ENCODE results near the gene ZBTB17.

The ZBTB17 gene

GRCh38 chr1:15975805-15976680 lies at the start of gene ZBTB17:
Gene ZBTB17 (minus strand): TSS chr1:15976101. CDS start chr1:15948495, 27,606 bp downstream.
- no peaks in the 10 kb centered on the region for H3K9me3 ChIP-seq (ENCODE audit: insufficient read depth, low read depth, low read length)
- H3K79me2 ChIP-seq (ENCODE audit: insufficient read depth, low read length): peaks cover 40% of the 10 kb centered on the region
- H4K20me1 ChIP-seq (ENCODE audit: insufficient read depth, low read length, poor library complexity, severe bottlenecking): peaks cover 18% of the 10 kb centered on the region
- no peaks in the 10 kb centered on the region for H3F3A ChIP-seq (ENCODE audit: low read depth)
- no peaks in the 10 kb centered on the region for H3K27me3 ChIP-seq (ENCODE audit: insufficient read depth, low read length, poor library complexity, severe bottlenecking)
- H3K9ac ChIP-seq (ENCODE audit: low read depth, low read length, poor library complexity, severe bottlenecking): peak within 1 kb of the TSS; percentile 83
- peak within 1 kb of the TSS; percentile 84 for H3K4me3 ChIP-seq (ENCODE audit: low read length, poor library complexity, severe bottlenecking)
- peak within 1 kb of the TSS; percentile 96 for H3K4me2 ChIP-seq (ENCODE audit: low read depth, low read length, poor library complexity, severe bottlenecking)
- peaks cover 21% of the 10 kb centered on the region for H3K4me1 ChIP-seq (ENCODE audit: insufficient read depth, low read length, poor library complexity, severe bottlenecking)
- H3K9me2 ChIP-seq (replicated peaks; ENCODE audit: low read depth, low read length): no peaks in the 10 kb centered on the region
- TF ChIP-seq EZH2phosphoT487 (IDR thresholded peaks at IDR 0.05; ENCODE audit: borderline replicate concordance) (no peak), CTCF (conservative IDR thresholded peaks at IDR 0.05; ENCODE audit: low read length) (no peak)
- peaks cover 10% of the 10 kb centered on the region; the same call in 1 of the 2 replicates for H3K36me3 ChIP-seq (ENCODE audit: insufficient read depth, low read length)
- H2AFZ ChIP-seq (ENCODE audit: low read length): peak within 1 kb of the TSS; percentile 86

- H3K4me2 ChIP-seq (ENCODE audit: low read depth, low read length, poor library complexity, severe bottlenecking): no peak overlapping the region
- TF ChIP-seq EZH2phosphoT487 (IDR thresholded peaks at IDR 0.05; ENCODE audit: borderline replicate concordance): no peak
- H3F3A ChIP-seq (ENCODE audit: low read depth): no peaks in the 10 kb centered on the region
- no peak overlapping the region for H3K9ac ChIP-seq (ENCODE audit: low read depth, low read length, poor library complexity, severe bottlenecking)
- H3K4me3 ChIP-seq (ENCODE audit: low read length, poor library complexity, severe bottlenecking): no peak overlapping the region
- H3K9me3 ChIP-seq (ENCODE audit: insufficient read depth, low read depth, low read length): no peaks in the 10 kb centered on the region
- H3K4me1 ChIP-seq (ENCODE audit: insufficient read depth, low read length, poor library complexity, severe bottlenecking): no peaks in the 10 kb centered on the region
- H2AFZ ChIP-seq (ENCODE audit: low read length): no peak overlapping the region
- no peaks in the 10 kb centered on the region for H3K79me2 ChIP-seq (ENCODE audit: insufficient read depth, low read length)
- no peaks in the 10 kb centered on the region for H3K27me3 ChIP-seq (ENCODE audit: insufficient read depth, low read length, poor library complexity, severe bottlenecking)
- H4K20me1 ChIP-seq (ENCODE audit: insufficient read depth, low read length, poor library complexity, severe bottlenecking): no peaks in the 10 kb centered on the region
- H3K36me3 ChIP-seq (ENCODE audit: insufficient read depth, low read length): no peaks in the 10 kb centered on the region
- no peaks in the 10 kb centered on the region for H3K9me2 ChIP-seq (replicated peaks; ENCODE audit: low read depth, low read length)
Observed at GRCh38 chr1:16023050-16023653, 47.3 kb upstream of the ZBTB17 start.

GRCh38 chr1:16022393-16022792 lies 46.5 kb upstream of the ZBTB17 start:
- no peaks in the 10 kb centered on the region for H3K27me3 ChIP-seq (ENCODE audit: insufficient read depth, low read length, poor library complexity, severe bottlenecking)
- no peaks in the 10 kb centered on the region for H3F3A ChIP-seq (ENCODE audit: low read depth)
- no peaks in the 10 kb centered on the region for H3K4me1 ChIP-seq (ENCODE audit: insufficient read depth, low read length, poor library complexity, severe bottlenecking)
- H3K36me3 ChIP-seq (ENCODE audit: insufficient read depth, low read length): no peaks in the 10 kb centered on the region
- H3K9me2 ChIP-seq (replicated peaks; ENCODE audit: low read depth, low read length): no peaks in the 10 kb centered on the region
- no peak overlapping the region for H2AFZ ChIP-seq (ENCODE audit: low read length)
- H3K9ac ChIP-seq (ENCODE audit: low read depth, low read length, poor library complexity, severe bottlenecking): no peak overlapping the region
- H3K4me3 ChIP-seq (ENCODE audit: low read length, poor library complexity, severe bottlenecking): no peak overlapping the region
- TF ChIP-seq CTCF (conservative IDR thresholded peaks at IDR 0.05; ENCODE audit: low read length): no peak
- no peak for TF ChIP-seq EZH2phosphoT487 (IDR thresholded peaks at IDR 0.05; ENCODE audit: borderline replicate concordance)
- no peaks in the 10 kb centered on the region for H4K20me1 ChIP-seq (ENCODE audit: insufficient read depth, low read length, poor library complexity, severe bottlenecking)
- H3K4me2 ChIP-seq (ENCODE audit: low read depth, low read length, poor library complexity, severe bottlenecking): no peak overlapping the region
- no peaks in the 10 kb centered on the region for H3K9me3 ChIP-seq (ENCODE audit: insufficient read depth, low read depth, low read length)
- no peaks in the 10 kb centered on the region for H3K79me2 ChIP-seq (ENCODE audit: insufficient read depth, low read length)

Measured in Loucy (cell line).